NCI-H1048 (cell line): ENCODE results near the gene IDE.
"Not testable (repeated sequence)": the region's sequence is repeated elsewhere in the genome, so short reads cannot be mapped to it uniquely, and the experiment has no call there.

Experiments
- DNase-seq: peaks from one replicate; lab custom pipeline; 2025; lab: John Stamatoyannopoulos, UW

Gene IDE

GRCh38 chr10:92490387-92490786 lies 83.5 kb downstream of the IDE start:
- DNase-seq = no peak

DNA sequence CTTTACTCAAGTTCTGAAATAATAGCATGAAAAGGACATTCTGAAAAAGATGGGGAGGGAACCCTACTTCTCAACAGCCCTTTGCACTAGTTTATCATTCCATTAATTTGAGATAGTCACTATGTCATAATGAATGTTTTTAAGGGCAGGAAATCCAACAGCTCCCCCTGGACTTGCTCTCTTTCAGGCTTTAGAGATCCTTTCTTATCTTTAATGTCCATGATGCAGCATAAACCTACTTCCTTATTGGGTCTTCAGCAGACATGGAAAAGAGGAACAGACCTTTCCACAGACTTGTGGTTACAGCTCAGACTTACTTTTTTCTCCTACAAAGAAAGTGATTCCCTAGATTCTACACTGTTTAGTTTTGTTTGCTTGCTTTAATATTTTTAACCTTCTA lies 87.3 kb downstream of the IDE start:
- no peak for DNase-seq

GRCh38 chr10:92483539-92483938 lies 90.4 kb downstream of the IDE start:
- no peak for DNase-seq

DNA sequence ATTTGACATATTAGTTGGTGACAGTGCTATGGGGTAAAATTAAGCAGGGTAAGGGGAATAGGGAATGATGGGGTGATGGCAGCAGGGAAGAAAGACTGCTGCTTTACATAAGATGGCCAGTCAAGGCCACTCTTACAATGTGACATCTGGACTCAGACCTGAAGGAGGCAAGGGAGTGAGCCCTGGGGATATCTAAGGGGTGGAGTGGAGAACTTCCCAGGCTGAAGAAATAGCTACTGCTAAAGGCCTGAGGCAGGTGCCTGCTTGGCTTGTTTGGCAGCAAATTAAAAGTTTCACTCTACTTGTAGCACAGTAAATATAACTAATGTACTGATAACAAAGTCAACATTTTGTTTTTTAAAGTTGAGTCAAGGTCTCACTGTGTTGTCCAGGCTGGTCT lies 93.5 kb downstream of the IDE start:
- no peak for DNase-seq

- DNase-seq = no peak
Measured at GRCh38 chr10:92479547-92479946, 94.3 kb downstream of the IDE start.

DNA sequence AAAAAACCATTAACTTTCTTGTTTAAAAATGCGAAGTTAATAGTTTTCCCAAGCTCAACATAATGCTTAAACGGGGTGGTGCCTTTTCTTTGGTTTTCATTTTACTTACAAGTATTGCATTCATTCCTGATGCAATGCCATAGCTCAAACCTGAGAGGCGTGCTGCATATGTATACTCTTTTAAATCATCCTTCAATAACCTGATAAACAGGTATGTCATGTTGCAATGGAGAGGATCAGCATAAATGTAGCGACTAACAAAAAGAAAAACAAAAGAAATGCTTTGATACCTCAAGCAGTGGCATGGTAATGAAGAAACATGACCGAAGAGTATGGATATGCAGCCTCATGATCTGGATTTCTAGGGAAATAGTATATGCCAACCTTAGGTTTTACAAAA lies 95.4 kb downstream of the IDE start:
- no peak for DNase-seq

- DNase-seq = no peak
Measured at GRCh38 chr10:92475357-92475868, 98.5 kb downstream of the IDE start.

DNA sequence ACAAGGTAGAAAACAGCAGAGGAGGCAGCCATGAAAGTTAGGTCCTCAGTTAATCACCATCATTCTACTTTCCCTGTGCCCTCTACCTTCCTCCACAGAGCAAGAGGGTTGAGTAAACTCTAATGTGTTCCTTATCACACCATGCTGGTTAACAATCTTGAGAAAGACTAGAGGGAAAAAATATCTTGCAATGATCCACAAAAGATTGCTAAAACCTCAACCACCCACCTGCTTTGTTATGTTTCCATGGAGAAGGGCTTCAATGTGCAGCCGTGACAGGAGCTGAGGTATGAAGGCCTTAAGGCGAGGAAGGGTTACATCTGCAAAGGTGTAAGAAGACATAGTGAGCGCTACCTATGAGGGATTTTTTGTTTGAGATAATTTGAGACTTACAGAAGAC lies 103.9 kb downstream of the IDE start:
- no peak for DNase-seq

DNA sequence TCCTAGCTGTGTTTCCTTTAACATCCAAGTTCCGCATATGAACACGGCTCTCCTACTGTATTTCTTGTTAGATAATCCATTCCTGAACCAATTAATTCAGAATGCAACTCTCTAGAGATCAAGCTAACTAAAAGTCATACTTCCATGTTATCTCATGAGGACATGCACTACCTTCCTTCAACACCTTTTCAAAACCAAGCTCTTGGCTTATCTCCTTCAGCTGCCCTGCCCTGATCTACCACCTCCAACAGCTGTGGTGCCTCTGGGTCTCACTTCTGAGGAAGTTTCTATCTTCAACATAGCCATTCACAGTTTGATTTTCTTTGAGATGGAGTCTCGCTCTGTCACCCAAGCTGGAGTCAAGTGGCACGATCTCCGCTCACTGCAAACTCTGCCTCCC lies 109.5 kb downstream of the IDE start:
- DNase-seq = no peak

DNA sequence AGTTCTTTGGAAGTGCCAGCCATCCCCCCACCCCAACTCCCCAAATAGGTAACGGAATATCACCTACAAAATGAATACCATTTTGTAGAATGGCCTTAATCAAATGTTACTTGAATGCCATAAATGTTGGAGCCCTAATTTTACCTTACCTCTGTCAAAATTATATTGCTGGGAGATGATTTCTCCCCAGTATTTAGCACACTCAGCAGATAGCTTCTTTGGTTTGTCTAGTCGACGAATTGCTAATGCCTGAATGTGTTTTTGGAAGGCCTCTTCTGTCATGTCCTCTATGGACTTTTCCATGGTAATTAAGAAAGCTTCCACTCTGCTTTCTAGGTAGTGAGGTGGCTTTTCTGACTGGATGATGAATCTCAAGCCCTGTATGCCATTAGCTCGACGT lies 110.3 kb downstream of the IDE start:
- no peak for DNase-seq

DNA sequence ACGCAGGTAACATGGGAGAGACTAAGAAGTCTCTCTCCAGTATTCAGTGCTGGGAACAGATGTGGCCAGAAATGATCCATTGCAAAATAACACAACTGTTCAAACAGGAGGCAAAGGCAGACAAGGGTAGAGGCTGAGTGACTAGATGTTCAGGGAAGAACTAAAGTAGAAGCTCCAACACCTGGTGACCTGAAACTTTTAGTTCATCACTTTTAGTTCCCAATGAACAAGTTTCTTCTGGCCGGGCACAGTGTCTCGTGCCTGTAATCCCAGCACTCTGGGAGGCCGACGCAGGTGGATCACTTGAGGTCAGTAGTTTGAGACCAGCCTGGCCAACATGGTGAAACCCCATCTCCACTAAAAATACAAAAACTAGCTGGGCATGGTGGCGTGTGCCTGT lies 118.9 kb downstream of the IDE start:
- DNase-seq = not testable (repeated sequence)

DNA sequence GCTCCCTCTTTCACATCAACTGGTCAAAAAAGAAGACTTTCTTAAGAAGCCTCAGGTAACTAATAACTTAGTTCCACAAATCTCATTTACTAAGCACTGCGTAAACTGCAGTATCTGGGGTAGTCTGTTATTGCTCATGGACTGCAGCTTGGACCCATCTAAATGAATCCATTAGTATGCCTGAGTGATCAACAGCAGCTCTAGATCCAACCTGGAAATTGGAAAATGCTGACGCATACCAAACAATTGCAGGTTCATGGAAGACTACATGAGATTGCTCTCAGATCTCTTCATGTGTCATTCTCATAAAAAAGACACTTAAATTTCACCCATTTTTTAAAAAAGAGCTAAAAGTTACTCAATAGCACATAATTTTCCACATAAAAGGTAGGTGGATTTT lies 121.6 kb downstream of the IDE start:
- DNase-seq = no peak

DNA sequence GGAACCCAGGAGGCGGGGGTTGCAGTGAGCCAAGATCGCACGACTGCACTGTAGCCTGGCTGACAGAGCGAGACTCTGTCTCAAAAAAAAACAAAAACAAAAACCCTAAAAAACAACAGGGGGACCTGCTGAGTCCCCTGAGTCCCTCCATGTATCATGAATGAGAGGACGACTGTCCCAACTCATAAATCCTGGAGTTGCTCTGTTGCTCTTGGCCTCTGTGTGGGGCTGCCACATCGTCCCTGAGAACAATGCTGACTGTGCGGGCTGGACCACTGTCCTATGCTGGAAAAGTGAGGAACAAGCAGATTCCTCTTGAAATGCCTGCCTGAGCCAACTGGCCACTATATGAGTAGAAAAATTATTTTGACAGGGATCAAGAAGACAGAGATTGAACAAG lies 122.5 kb downstream of the IDE start:
- DNase-seq = no peak

GRCh38 chr10:92450896-92451295 lies 123.0 kb downstream of the IDE start:
- DNase-seq = no peak

GRCh38 chr10:92440578-92440977 lies 133.3 kb downstream of the IDE start:
- DNase-seq = no peak

DNA sequence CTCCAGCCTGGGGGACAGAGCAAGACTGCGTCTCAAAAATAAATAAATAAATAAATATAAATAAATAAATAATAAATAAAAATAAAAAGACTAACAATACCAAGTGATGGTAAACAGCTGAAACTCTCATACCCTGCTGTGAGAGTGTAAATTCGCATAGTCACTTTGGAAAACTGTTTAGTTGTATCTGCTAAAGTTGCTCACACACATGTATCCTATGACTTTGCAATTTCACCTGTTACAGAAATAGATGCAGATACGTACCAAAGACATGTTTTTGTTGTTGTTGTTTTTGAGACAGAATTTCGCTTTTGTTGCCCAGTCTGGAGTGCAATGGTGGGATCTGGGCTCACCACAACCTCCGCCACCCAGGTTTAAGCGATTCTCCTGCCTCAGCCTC lies 135.7 kb downstream of the IDE start:
- no peak for DNase-seq

DNA sequence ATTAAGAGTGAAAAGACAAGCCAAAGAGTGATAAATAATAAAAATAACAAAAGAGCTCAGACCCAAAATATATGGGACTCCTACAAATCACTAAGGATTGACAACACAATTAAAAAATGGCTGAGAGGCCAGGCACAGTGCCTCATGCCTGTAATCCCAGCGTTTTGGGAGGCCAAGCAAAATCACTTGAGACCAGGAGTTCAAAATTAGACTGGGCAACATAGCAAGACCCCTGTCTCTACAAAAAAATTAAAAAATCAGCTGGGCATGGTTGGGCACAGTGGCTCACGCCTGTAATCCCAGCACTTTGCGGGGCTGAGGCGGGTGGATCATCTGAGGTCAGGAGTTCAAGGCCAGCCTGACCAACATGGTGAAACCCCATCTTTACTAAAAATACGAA lies 137.3 kb downstream of the IDE start:
- no peak for DNase-seq

DNA sequence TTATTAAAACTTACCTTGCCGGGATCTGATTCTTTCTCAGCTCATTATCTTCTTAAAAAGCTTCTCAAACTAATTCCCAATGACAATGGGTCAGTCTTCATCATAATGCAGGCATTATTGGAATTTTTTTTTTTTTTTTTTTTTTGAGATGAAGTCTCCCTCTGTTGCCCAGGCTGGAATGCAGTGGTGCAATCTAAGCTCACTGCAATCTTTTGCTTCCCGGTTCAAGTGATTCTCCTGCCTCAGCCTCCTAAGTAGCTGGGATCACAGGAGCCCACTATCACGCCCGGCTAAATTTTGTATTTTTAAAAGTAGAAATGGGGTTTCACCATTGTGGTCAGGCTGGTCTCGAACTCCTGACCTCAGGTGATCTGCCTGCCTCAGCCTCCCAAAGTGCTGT lies 137.8 kb downstream of the IDE start:
- not testable (repeated sequence) for DNase-seq

GRCh38 chr10:92434385-92434784 lies 139.5 kb downstream of the IDE start:
- DNase-seq = no peak

GRCh38 chr10:92432596-92432995 lies 141.3 kb downstream of the IDE start:
- DNase-seq = no peak

DNA sequence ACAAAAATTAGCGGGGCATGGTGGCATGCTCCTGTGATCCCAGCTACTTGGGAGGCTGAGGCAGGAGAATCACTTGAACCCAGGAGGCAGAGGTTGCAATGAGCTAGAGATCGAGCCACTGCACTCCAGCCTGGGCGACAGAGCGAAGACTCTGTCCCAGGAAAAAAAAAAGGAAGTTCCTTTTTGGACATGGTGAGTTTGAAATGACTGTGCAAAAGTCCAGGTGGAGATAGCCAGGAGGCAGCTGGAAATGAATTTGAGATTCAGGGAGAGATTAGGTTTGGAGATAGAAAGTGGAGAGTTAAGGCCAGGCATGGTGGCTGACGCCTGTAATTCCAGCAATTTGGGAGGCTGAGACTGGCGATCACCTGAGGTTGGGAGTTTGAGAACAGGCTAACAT lies 143.8 kb downstream of the IDE start:
- DNase-seq = no peak

- DNase-seq = no peak
Measured at GRCh38 chr10:92421550-92421949, 152.3 kb downstream of the IDE start.

- DNase-seq = no peak
Measured at GRCh38 chr10:92420546-92421275, 153.2 kb downstream of the IDE start.
